H1 (cell line): Measurements from ENCODE around the gene SSBP3. TPM values are rescaled to one million over a fixed set of nuclear protein-coding genes. Genes with fewer than 3 reads are reported as not detected.

Source experiments
- CHD7 ChIP-seq: fragments of 300-600 bp; sonication (generic); IDR thresholded peaks from 2 replicates; pipeline ENCODE4 v1.7.1; 2012; ENCODE audit warnings: low read length, moderate library complexity, mild to moderate bottlenecking, inconsistent platforms; ENCODE audit not compliant: insufficient replicate concordance
- HDAC2 ChIP-seq, 2 experiments: fragments of 300-600 bp in 1 of 2; sonication (generic) in 1 of 2; IDR thresholded peaks; 2 replicates each; pipeline ENCODE4 v1.6.1; 2011 to 2012; ENCODE audit warnings: low read depth in 2 of 2, low read length in 2 of 2, mild to moderate bottlenecking in 2 of 2, moderate library complexity in 2 of 2, borderline replicate concordance in 1 of 2, inconsistent platforms in 1 of 2
- polyA plus RNA-seq, 7 experiments: library from polyadenylated mRNA; depleted of rRNA in 3 of 7; stranded (reverse) in 5 of 7; unstranded in 2 of 7; fragments of >200 nt in 5 of 7; fragments of 200-250 nt in 2 of 7; gene quantifications; 1 replicate in 5 of 7; 2 replicates in 1 of 7; 4 replicates in 1 of 7; pipeline versions ENCODE4 v1.2.1 to v1.2.3, GENCODE V29; 2011 to 2013; ENCODE audit warnings: missing spikeins in 2 of 7, mixed read lengths in 2 of 7
- total RNA-seq: library from RNA; stranded (reverse); fragmentation: NEBNext Ultra II Directional; extraction: Animal tissue kit (Norgen Biotek cat#: 25700); gene quantifications from 2 replicates; pipeline ENCODE4 v1.2.1, GENCODE V29; 2021

The SSBP3 gene
- total and polyA plus RNA-seq, 2 of the 8 experiments (the other 6 are each of a cell fraction or from before 2014, with no cell fraction given), result 99.7 to 133 TPM

GRCh38 chr1:54238353-54239034 lies 167.7 kb downstream of the SSBP3 start (continued):
- no peak for TF ChIP-seq CHD7
- TF ChIP-seq HDAC2 (IDR thresholded peaks at IDR 0.05; ENCODE audit: borderline replicate concordance in 1 of 2, low read depth in 2 of 2, low read length in 2 of 2), result no peak
